Subcutaneous adipose tissue (tissue), 4 donors: ENCODE measurements around the gene RBM22. TPM values are rescaled to one million over a fixed set of nuclear protein-coding genes. Genes with fewer than 3 reads are reported as not detected.

Source experiments
- total RNA-seq, 4 donors: library from RNA; depleted of rRNA; stranded (reverse); fragments of >200 nt; gene quantifications; one replicate each; pipeline ENCODE4 v1.1.0, GENCODE V29; 2016
- TF ChIP-seq, protein P1 (sequence below): fragments of 450-650 bp; IDR thresholded peaks from one replicate; pipeline ENCODE4 v1.5.1; 2016; ENCODE audit warnings: low read depth, mild to moderate bottlenecking, control low read depth, antibody characterized with exemption, moderate library complexity

RBM22 gene
- total RNA-seq, 4 donors from 2014 or later, result 32.8 to 35.5 (median 34.4) TPM

GRCh38 chr5:150650021-150651006, 50.5 kb downstream of the RBM22 start:
- TF ChIP-seq, protein P1, sequence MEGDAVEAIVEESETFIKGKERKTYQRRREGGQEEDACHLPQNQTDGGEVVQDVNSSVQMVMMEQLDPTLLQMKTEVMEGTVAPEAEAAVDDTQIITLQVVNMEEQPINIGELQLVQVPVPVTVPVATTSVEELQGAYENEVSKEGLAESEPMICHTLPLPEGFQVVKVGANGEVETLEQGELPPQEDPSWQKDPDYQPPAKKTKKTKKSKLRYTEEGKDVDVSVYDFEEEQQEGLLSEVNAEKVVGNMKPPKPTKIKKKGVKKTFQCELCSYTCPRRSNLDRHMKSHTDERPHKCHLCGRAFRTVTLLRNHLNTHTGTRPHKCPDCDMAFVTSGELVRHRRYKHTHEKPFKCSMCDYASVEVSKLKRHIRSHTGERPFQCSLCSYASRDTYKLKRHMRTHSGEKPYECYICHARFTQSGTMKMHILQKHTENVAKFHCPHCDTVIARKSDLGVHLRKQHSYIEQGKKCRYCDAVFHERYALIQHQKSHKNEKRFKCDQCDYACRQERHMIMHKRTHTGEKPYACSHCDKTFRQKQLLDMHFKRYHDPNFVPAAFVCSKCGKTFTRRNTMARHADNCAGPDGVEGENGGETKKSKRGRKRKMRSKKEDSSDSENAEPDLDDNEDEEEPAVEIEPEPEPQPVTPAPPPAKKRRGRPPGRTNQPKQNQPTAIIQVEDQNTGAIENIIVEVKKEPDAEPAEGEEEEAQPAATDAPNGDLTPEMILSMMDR, result no peak

DNA sequence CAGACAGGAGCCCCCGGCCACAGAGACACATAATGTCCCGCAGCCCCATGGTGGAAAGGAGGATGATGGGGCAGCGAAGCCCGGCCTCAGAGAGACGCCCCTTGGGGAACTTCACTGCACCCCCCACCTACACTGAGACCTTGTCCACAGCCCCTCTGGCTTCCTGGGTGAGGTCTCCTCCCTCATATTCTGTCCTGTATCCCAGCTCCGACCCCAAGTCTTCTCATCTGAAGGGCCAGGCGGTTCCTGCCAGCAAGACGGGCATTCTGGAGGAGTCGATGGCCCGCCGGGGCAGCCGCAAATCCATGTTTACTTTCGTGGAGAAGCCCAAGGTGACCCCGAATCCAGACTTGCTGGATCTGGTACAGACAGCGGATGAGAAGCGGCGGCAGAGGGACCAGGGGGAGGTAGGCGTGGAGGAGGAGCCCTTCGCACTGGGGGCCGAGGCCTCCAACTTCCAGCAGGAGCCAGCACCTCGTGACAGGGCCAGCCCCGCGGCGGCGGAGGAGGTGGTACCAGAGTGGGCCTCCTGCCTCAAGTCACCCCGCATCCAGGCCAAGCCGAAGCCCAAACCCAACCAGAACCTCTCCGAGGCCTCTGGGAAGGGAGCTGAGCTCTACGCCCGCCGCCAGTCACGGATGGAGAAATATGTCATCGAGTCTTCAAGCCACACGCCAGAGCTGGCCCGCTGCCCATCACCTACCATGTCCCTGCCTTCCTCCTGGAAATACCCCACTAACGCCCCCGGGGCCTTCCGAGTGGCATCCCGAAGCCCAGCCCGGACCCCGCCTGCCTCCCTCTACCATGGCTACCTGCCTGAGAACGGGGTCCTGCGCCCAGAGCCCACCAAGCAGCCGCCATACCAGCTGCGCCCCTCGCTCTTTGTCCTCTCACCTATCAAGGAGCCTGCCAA, 51.5 kb downstream of the RBM22 start:
- TF ChIP-seq, protein P1, result no peak

- TF ChIP-seq, protein P1, result no peak
Observed at GRCh38 chr5:150648294-150649107, 52.4 kb downstream of the RBM22 start.

GRCh38 chr5:150647275-150648251, 53.3 kb downstream of the RBM22 start:
- TF ChIP-seq, protein P1, result no peak

- TF ChIP-seq, protein P1, result no peak
Observed at GRCh38 chr5:150645070-150645700, 55.7 kb downstream of the RBM22 start.

DNA sequence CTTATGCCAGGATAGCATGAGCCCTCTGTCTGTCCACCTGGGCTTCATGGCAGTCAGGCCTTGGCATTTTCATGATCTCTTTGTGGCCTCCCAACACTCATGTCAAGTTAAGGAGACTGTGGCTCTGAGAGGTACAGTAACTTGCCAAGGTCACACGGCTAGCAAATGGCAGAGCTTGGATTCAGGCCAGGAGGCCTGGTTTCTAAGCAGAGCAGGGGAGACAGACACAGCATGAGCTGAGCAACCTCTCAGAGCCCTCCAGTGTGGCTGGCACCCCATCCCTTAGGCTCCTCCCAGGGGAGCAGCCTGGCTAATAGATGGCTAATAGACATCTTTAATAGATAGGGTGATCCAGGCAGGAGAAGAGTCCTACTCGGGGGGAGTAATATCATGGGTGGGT, 56.3 kb downstream of the RBM22 start:
- TF ChIP-seq, protein P1, result no peak
